ENCODE data around the gene OR10AG1.

- TF ChIP-seq POLR2A (IDR thresholded peaks at IDR 0.05) (no peak), CTCF (IDR thresholded peaks at IDR 0.05) (no peak)
These were observed 44.1 kb upstream of the OR10AG1 start for GRCh38 chr11:56013805-56014204.

All from sigmoid colon (tissue), 3 donors.